ENCODE data around the gene TLNRD1.

DNA sequence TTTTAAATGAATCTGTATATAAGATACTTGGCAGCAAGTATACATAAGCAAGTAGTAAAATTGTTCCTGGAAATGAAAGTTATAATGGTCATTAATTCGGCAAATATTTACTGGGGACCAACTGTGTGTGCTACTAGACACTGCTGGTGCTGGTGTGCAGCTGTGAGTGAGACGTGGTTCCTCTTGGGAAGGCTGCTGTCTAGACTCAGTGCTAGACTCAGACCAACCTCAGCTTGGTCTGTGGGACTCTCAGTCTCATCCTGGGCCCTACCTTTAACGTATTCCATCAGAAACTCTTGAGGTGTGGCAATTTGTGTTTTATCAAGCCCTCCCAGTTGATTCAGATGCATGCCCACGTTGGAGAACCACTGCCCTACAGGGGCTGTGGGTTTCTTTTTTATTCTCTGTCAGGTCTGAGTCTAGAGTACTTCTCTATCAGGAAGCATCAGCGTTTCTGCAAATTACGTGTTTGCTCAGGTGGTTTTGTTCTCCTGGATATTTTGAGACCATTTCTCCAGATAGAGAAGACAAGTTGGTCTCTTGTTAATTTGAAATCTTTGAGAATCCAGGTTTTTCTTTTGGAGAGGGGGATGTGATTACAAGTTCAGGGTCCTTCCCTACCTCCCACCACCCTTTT is 6.8 kb downstream of the TLNRD1 start:
- TF ChIP-seq CTCF (IDR thresholded peaks at IDR 0.05) (no peak), POLR2A (IDR thresholded peaks at IDR 0.05) (no peak)
